Breast epithelium (tissue), 4 donors: Measurements from ENCODE around the gene UNKL. TPM values are rescaled to one million over a fixed set of nuclear protein-coding genes. Genes with fewer than 3 reads are reported as not detected.

Experiments
- DNase-seq, 2 donors: peaks; one replicate each; pipeline ENCODE4 v3.0.0-alpha.2; 2019; ENCODE audit warnings: low spot score in 2 of 2
- H3K27ac ChIP-seq, 2 donors: fragments of 200-600 bp; sonication (generic) in 1 of 2; one replicate each; pipeline ENCODE4 v1.5.1; 2016 to 2019; ENCODE audit warnings: mild to moderate bottlenecking in 1 of 2
- H3K27me3 ChIP-seq, 2 donors: fragments of 200-600 bp; sonication (generic) in 1 of 2; one replicate each; pipeline versions ENCODE4 v1.5.1 to v1.6.0; 2017 to 2019; ENCODE audit warnings: control low read depth in 1 of 2, mild to moderate bottlenecking in 1 of 2
- H3K36me3 ChIP-seq: fragments of 200-600 bp; one replicate; pipeline ENCODE4 v1.5.1; 2019
- H3K4me1 ChIP-seq, 2 donors: fragments of 200-600 bp; sonication (generic); one replicate each; pipeline ENCODE4 v1.5.1; 2016 to 2019; ENCODE audit warnings: control low read depth in 1 of 2
- H3K4me3 ChIP-seq, 3 donors: fragments of 200-600 bp; sonication (generic); 1 replicate in 2 of 3; 2 replicates in 1 of 3; pipeline ENCODE4 v1.5.1; 2016 to 2019; ENCODE audit warnings: mild to moderate bottlenecking in 3 of 3, moderate library complexity in 2 of 3
- H3K9me3 ChIP-seq, 2 donors: fragments of 200-600 bp; sonication (generic) in 1 of 2; one replicate each; pipeline ENCODE4 v1.5.1; 2016 to 2019; ENCODE audit warnings: control low read depth in 1 of 2
- POLR2A ChIP-seq: fragments of 450-650 bp; IDR thresholded peaks from one replicate; pipeline ENCODE4 v1.6.1; 2016; ENCODE audit warnings: antibody characterized with exemption, mild to moderate bottlenecking, moderate library complexity
- POLR2AphosphoS5 ChIP-seq, 3 donors: sonication (generic); formaldehyde crosslinking; IDR thresholded peaks; one replicate each; pipeline ENCODE4 v1.6.1; 2017; ENCODE audit warnings: antibody characterized with exemption in 3 of 3
- intact Hi-C: fragments of 100-400 bp; cut with DNase I; formaldehyde crosslinking; loops from one replicate; pipeline ENCODE4 v1.15.1; 2023; ENCODE audit warnings: low total_unique reads
- total RNA-seq, 3 donors: library from RNA; depleted of rRNA; stranded (reverse); fragments of >200 nt; gene quantifications; one replicate each; pipeline ENCODE4 v1.1.0, GENCODE V29; 2016
- TF ChIP-seq, protein P1 (sequence below), 3 donors: fragments of 450-650 bp; IDR thresholded peaks; one replicate each; pipeline ENCODE4 v1.5.1; 2016 to 2017; ENCODE audit warnings: antibody characterized with exemption in 3 of 3, mild to moderate bottlenecking in 3 of 3, moderate library complexity in 3 of 3

The UNKL gene
- total RNA-seq, 3 donors from 2014 or later: 18.6 to 28.5 (median 27.5) TPM

DNA sequence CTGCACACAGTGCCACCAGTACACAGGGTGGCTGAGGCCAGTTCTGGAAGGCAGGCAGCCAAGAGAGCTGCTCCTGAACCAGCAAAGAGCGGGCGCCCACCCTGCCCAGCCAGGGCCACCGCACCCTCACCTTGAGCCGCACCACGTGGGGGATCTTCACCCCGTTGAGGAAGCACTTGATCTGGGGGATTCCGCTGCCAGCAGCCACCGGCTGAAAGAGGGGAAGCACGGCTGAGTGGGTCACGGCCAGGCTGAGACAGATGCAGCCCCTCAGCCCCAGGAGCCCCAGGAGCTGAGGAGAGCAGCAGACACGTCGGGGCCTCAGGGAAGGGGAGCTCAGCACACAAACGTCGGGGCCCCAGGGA is 44.5 kb upstream of the UNKL start:
- H3K36me3 ChIP-seq: no peaks in the 10 kb centered on the region
- TF ChIP-seq, protein P1, sequence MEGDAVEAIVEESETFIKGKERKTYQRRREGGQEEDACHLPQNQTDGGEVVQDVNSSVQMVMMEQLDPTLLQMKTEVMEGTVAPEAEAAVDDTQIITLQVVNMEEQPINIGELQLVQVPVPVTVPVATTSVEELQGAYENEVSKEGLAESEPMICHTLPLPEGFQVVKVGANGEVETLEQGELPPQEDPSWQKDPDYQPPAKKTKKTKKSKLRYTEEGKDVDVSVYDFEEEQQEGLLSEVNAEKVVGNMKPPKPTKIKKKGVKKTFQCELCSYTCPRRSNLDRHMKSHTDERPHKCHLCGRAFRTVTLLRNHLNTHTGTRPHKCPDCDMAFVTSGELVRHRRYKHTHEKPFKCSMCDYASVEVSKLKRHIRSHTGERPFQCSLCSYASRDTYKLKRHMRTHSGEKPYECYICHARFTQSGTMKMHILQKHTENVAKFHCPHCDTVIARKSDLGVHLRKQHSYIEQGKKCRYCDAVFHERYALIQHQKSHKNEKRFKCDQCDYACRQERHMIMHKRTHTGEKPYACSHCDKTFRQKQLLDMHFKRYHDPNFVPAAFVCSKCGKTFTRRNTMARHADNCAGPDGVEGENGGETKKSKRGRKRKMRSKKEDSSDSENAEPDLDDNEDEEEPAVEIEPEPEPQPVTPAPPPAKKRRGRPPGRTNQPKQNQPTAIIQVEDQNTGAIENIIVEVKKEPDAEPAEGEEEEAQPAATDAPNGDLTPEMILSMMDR (IDR thresholded peaks at IDR 0.05): no peak
- TF ChIP-seq POLR2AphosphoS5 (IDR thresholded peaks at IDR 0.05): no peak
- no peak for TF ChIP-seq POLR2A
- H3K27ac ChIP-seq: no peak overlapping the region
- intact Hi-C loops: loop anchor here (10.0 kb wide), 1 partner anchor 394 kb away; no protein-coding TSS in a partner anchor
- H3K4me3 ChIP-seq: no peak overlapping the region
- no peaks in the 10 kb centered on the region for H3K27me3 ChIP-seq
- DNase-seq: no peak
- H3K4me1 ChIP-seq: no peaks in the 10 kb centered on the region
- H3K9me3 ChIP-seq: no peaks in the 10 kb centered on the region

DNA sequence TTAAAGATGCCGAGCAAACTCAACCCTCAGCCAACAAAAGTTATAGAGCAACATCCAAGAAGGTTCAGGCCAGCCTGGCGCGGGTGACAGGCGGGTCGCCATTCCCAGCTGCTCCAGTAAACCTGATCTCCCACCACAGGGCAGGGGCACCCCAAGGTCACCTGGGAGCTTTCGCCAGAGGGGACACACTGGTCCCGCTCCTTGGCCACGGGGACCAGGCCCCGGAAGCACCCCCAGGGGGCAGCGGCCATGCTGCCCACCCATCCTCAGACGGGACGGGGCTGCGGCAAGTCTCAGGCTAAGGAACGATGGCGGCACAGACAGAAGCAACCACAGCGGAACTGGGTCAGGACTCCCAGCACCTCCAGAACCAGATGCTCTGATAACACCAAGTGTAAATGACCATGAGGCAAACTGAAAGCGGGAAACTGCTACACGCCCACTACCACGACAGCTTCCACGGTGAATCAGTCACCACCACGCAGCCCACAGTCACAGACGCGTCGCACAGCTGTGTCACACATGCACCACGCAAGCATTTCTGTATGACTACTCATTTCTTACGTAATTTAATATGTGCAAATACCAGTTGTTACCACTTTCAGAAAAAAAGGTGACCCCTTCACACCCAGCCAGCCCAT is 44.0 kb upstream of the UNKL start:
- no peak for TF ChIP-seq POLR2A
- intact Hi-C loops: loop anchor here (10.0 kb wide), 1 partner anchor 394 kb away; no protein-coding TSS in a partner anchor
- Histone ChIP-seq H3K27ac (no peak overlapping the region), H3K36me3 (no peaks in the 10 kb centered on the region), H3K27me3 (no peaks in the 10 kb centered on the region), H3K4me3 (no peak overlapping the region), H3K9me3 (no peaks in the 10 kb centered on the region), H3K4me1 (no peaks in the 10 kb centered on the region)
- no peak for DNase-seq

DNA sequence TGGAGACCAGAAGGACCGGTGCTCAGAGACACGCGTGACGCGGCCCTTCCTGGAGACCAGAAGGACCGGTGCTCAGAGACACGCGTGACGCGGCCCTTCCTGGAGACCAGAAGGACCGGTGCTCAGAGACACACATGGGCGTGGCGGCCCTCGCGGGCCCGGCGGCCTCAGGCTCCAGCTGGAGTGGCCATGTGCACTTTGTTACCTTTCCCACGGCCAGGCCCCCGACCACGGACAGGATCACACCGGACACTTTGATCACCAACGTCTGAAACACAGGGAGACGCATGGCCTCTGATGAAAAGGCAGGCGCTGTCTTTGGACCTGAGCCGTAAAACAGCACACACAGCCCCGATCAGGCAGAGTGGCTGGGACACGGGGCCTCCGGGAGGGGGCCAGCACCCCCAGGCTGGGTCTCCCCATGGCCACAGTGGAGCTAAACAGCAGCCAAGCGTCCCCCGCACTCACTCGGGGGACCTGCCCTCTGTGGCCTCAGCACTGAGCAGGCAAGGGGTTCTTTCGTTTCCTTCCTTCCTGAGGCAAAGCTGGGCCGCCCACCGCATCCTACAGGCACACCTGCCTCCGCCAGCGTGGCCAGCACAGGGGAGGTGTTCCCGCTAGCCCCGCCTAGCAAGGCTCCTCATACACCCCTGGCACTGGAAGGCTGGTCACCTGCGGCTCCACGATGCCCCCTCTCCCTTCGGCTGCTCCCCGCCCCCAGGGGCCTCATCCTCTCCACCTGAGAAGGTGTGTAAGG is 43.2 kb upstream of the UNKL start:
- Histone ChIP-seq H3K9me3 (no peaks in the 10 kb centered on the region), H3K4me1 (no peaks in the 10 kb centered on the region), H3K4me3 (no peak overlapping the region), H3K27me3 (no peaks in the 10 kb centered on the region), H3K36me3 (peaks cover 7% of the 10 kb centered on the region), H3K27ac (no peak overlapping the region)
- no peak for DNase-seq
- TF ChIP-seq, protein P1 (IDR thresholded peaks at IDR 0.05): no peak
- intact Hi-C loops: loop anchor here (10.0 kb wide), 1 partner anchor 393 kb away; no protein-coding TSS in a partner anchor

DNA sequence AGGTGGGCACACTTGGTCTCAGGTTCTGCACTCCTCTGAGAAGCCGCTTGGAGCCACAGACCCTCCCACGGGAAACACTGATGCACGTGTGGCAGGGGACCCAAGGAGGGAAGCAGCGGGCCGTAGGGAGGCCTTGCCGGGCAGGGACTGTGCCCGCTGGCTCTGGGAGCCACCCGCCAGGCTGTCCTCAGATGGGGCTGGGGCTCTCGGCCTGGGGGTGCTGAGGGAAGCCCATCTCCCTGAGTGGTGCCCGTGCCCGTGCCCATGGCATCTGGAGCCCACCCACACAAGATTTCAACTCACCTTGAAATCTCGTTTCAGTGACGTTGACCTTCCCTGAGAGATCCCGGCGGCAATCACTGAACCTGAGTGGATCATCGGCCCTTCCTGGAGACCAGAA is 42.4 kb upstream of the UNKL start:
- TF ChIP-seq, protein P1 (IDR thresholded peaks at IDR 0.05): no peak
- no peak for TF ChIP-seq POLR2AphosphoS5 (IDR thresholded peaks at IDR 0.05)
- no peak for TF ChIP-seq POLR2A
- no peak for DNase-seq
- no peaks in the 10 kb centered on the region for H3K9me3 ChIP-seq
- no peaks in the 10 kb centered on the region for H3K4me1 ChIP-seq
- H3K4me3 ChIP-seq: no peak overlapping the region
- intact Hi-C loops: loop anchor here (1.0 to 10.0 kb wide), 2 partner anchors 21 to 392 kb away; no protein-coding TSS in a partner anchor
- H3K27me3 ChIP-seq: no peaks in the 10 kb centered on the region
- H3K36me3 ChIP-seq: peaks cover 8% of the 10 kb centered on the region
- H3K27ac ChIP-seq: no peak overlapping the region

DNA sequence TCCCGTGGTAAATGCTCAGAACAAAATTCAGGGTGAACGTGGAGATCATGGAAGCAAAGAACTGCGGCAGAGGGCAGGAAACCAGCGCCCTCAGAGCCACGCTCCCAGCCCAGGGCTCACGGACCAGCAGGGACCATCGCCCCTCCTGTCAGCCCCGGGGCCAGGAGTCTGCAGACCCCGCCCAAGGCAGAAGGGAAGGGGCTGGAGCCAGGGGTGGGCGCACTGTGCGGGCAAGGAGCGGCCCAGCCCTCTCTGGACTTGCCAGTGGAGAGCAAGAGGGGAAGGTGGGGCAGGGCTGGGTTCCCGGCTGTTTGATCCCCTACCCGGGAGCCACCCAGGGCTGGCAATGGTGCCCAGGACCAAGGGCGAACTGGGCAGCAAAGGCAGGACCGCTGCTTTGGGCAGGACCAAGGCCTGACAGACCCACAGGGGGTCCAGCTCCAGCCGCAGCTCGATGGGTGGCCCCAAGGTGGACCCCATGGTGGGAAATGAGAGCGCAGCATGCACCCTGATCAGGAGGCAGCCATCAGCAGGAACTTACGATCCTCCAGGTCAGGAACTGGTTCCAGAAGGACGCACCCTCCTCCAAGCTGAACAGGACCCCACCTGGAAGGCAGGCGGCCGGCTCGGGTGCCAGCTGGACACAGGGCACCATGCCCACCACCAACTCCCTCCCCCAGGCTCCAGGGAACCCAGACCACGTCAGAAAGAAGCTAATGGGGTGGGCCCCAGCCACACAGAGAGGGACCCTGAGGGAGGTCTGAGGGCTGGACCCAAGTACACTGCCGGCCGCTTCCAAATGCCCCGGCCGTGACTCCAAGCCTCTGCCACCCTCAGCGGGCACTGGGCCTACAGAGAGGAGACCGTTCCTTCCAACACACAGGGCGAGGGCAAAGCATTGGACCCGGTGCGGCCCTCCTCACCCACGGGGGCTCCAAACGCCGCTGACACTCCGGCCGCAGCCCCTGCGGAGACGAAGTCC is 41.0 kb upstream of the UNKL start:
- H3K4me3 ChIP-seq: no peak overlapping the region
- peaks cover 8% of the 10 kb centered on the region for H3K36me3 ChIP-seq
- no peaks in the 10 kb centered on the region for H3K4me1 ChIP-seq
- intact Hi-C loops: loop anchor here (1.0 to 10.0 kb wide), 2 partner anchors 19 to 391 kb away; no protein-coding TSS in a partner anchor
- H3K27me3 ChIP-seq: no peaks in the 10 kb centered on the region
- no peak for DNase-seq
- TF ChIP-seq POLR2A (no peak), POLR2AphosphoS5 (IDR thresholded peaks at IDR 0.05) (no peak)
- TF ChIP-seq, protein P1 (IDR thresholded peaks at IDR 0.05): no peak
- H3K27ac ChIP-seq: no peak overlapping the region
- H3K9me3 ChIP-seq: no peaks in the 10 kb centered on the region
